ENCODE data around the gene RUNX2.

RUNX2 gene

GRCh38 chr6:45438151-45438550 lies 110.0 kb downstream of the RUNX2 start:
- no peaks in the 10 kb centered on the region for H4K20me1 ChIP-seq
- H3K27me3 ChIP-seq, result no peaks in the 10 kb centered on the region
- no peak overlapping the region for H3K27ac ChIP-seq
- no peaks in the 10 kb centered on the region for H3K36me3 ChIP-seq
- peaks cover 11% of the 10 kb centered on the region; the same call in 1 of the 2 replicates for H3K4me1 ChIP-seq
- no peak for TF ChIP-seq Cebpa-rat (IDR thresholded peaks at IDR 0.05)
- H3K9me3 ChIP-seq, result no peaks in the 10 kb centered on the region
- no peak overlapping the region for H3K9ac ChIP-seq
- H3K4me3 ChIP-seq, result no peak overlapping the region
- no peak overlapping the region for H3K4me2 ChIP-seq

GRCh38 chr6:45438849-45439406 lies 110.8 kb downstream of the RUNX2 start:
- no peak for TF ChIP-seq Cebpa-rat (IDR thresholded peaks at IDR 0.05)

GRCh38 chr6:45439459-45439858 lies 111.3 kb downstream of the RUNX2 start:
- no peaks in the 10 kb centered on the region for H3K9me3 ChIP-seq
- H3K4me3 ChIP-seq, result no peak overlapping the region
- no peaks in the 10 kb centered on the region for H3K36me3 ChIP-seq
- no peaks in the 10 kb centered on the region for H3K27me3 ChIP-seq
- no peaks in the 10 kb centered on the region for H4K20me1 ChIP-seq
- peaks cover 11% of the 10 kb centered on the region; the same call in 1 of the 2 replicates for H3K4me1 ChIP-seq
- no peak overlapping the region for H3K27ac ChIP-seq
- H3K4me2 ChIP-seq, result no peak overlapping the region
- TF ChIP-seq Cebpa-rat (IDR thresholded peaks at IDR 0.05), result no peak
- no peak overlapping the region for H3K9ac ChIP-seq

More at GRCh38 chr6:45438849-45439406, 110.8 kb downstream of the RUNX2 start:
- Histone ChIP-seq H3K4me2 (no peak overlapping the region), H3K27me3 (no peaks in the 10 kb centered on the region), H3K36me3 (no peaks in the 10 kb centered on the region), H3K9ac (no peak overlapping the region), H3K9me3 (no peaks in the 10 kb centered on the region), H4K20me1 (no peaks in the 10 kb centered on the region), H3K4me3 (no peak overlapping the region), H3K27ac (no peak overlapping the region), H3K4me1 (peaks cover 11% of the 10 kb centered on the region; the same call in 1 of the 2 replicates)

- Histone ChIP-seq H3K4me1 (peaks cover 11% of the 10 kb centered on the region; the same call in 1 of the 2 replicates), H3K4me2 (no peak overlapping the region), H4K20me1 (no peaks in the 10 kb centered on the region), H3K27me3 (no peaks in the 10 kb centered on the region), H3K4me3 (no peak overlapping the region), H3K9ac (no peak overlapping the region), H3K27ac (no peak overlapping the region), H3K36me3 (no peaks in the 10 kb centered on the region), H3K9me3 (no peaks in the 10 kb centered on the region)
- no peak for TF ChIP-seq Cebpa-rat (IDR thresholded peaks at IDR 0.05)
Measured at GRCh38 chr6:45439861-45440388, 111.8 kb downstream of the RUNX2 start.

- no peak overlapping the region for H3K9ac ChIP-seq
- H3K36me3 ChIP-seq, result no peaks in the 10 kb centered on the region
- peaks cover 15% of the 10 kb centered on the region for H3K4me1 ChIP-seq
- H4K20me1 ChIP-seq, result no peaks in the 10 kb centered on the region
- H3K4me2 ChIP-seq, result no peak overlapping the region
- no peaks in the 10 kb centered on the region for H3K27me3 ChIP-seq
- H3K4me3 ChIP-seq, result no peak overlapping the region
- no peak for TF ChIP-seq Cebpa-rat (IDR thresholded peaks at IDR 0.05)
- H3K27ac ChIP-seq, result no peak overlapping the region
- no peaks in the 10 kb centered on the region for H3K9me3 ChIP-seq
Measured at GRCh38 chr6:45441851-45442453, 113.8 kb downstream of the RUNX2 start.

- H3K9me3 ChIP-seq, result no peaks in the 10 kb centered on the region
- TF ChIP-seq Cebpa-rat (IDR thresholded peaks at IDR 0.05), result no peak
- H3K27ac ChIP-seq, result no peak overlapping the region
- H3K4me3 ChIP-seq, result no peak overlapping the region
- no peaks in the 10 kb centered on the region for H3K27me3 ChIP-seq
- H3K36me3 ChIP-seq, result no peaks in the 10 kb centered on the region
- H3K4me1 ChIP-seq, result peaks cover 11% of the 10 kb centered on the region
- H3K4me2 ChIP-seq, result no peak overlapping the region
- H3K9ac ChIP-seq, result no peak overlapping the region
- no peaks in the 10 kb centered on the region for H4K20me1 ChIP-seq
Measured at GRCh38 chr6:45442716-45443115, 114.6 kb downstream of the RUNX2 start.

- no peaks in the 10 kb centered on the region for H3K27me3 ChIP-seq
- no peak for TF ChIP-seq Cebpa-rat (IDR thresholded peaks at IDR 0.05)
- H4K20me1 ChIP-seq, result no peaks in the 10 kb centered on the region
- no peak overlapping the region for H3K27ac ChIP-seq
- H3K9ac ChIP-seq, result no peak overlapping the region
- no peak overlapping the region for H3K4me3 ChIP-seq
- peaks cover 11% of the 10 kb centered on the region for H3K4me1 ChIP-seq
- peak overlapping the region; percentile 47 for H3K4me2 ChIP-seq
- H3K36me3 ChIP-seq, result no peaks in the 10 kb centered on the region
- no peaks in the 10 kb centered on the region for H3K9me3 ChIP-seq
Measured at GRCh38 chr6:45445364-45445748, 117.2 kb downstream of the RUNX2 start.

GRCh38 chr6:45445749-45446549 lies 117.8 kb downstream of the RUNX2 start:
- Histone ChIP-seq H3K27me3 (no peaks in the 10 kb centered on the region), H3K9me3 (no peaks in the 10 kb centered on the region), H3K27ac (no peak overlapping the region), H3K36me3 (no peaks in the 10 kb centered on the region), H4K20me1 (no peaks in the 10 kb centered on the region), H3K4me2 (peak overlapping the region; percentile 47), H3K4me1 (peaks cover 11% of the 10 kb centered on the region), H3K4me3 (no peak overlapping the region), H3K9ac (no peak overlapping the region)
- TF ChIP-seq Cebpa-rat (IDR thresholded peaks at IDR 0.05), result peak; percentile 93

- Histone ChIP-seq H3K9ac (no peak overlapping the region), H3K4me2 (no peak overlapping the region), H3K27ac (no peak overlapping the region)
Measured at GRCh38 chr6:45447005-45447404, 118.9 kb downstream of the RUNX2 start.

GRCh38 chr6:45447716-45448115 lies 119.6 kb downstream of the RUNX2 start:
- Histone ChIP-seq H3K9me3 (no peaks in the 10 kb centered on the region), H3K36me3 (no peaks in the 10 kb centered on the region), H3K9ac (no peak overlapping the region), H4K20me1 (no peaks in the 10 kb centered on the region), H3K27me3 (no peaks in the 10 kb centered on the region), H3K27ac (no peak overlapping the region), H3K4me1 (peaks cover 11% of the 10 kb centered on the region), H3K4me2 (no peak overlapping the region), H3K4me3 (no peak overlapping the region)
- TF ChIP-seq Cebpa-rat (IDR thresholded peaks at IDR 0.05), result no peak

More at GRCh38 chr6:45447005-45447404, 118.9 kb downstream of the RUNX2 start:
- TF ChIP-seq Cebpa-rat (IDR thresholded peaks at IDR 0.05), result no peak
- Histone ChIP-seq H3K36me3 (no peaks in the 10 kb centered on the region), H4K20me1 (no peaks in the 10 kb centered on the region), H3K9me3 (no peaks in the 10 kb centered on the region), H3K27me3 (no peaks in the 10 kb centered on the region), H3K4me1 (peaks cover 11% of the 10 kb centered on the region), H3K4me3 (no peak overlapping the region)

Measured in BLaER1 (cell line).